Spleen (tissue), 7 donors: ENCODE measurements around the gene SMARCAL1.

Experiments used
- CTCF ChIP-seq, 11 experiments: fragments of 200-600 bp in 7 of 11; fragments of 450-650 bp in 4 of 11; sonication (generic) in 4 of 11; IDR thresholded peaks in 8 of 11; conservative IDR thresholded peaks in 3 of 11; 1 replicate in 7 of 11; 2 replicates in 4 of 11; pipeline versions ENCODE4 v1.4.0 to v1.8.0; 2016 to 2021; ENCODE audit warnings: antibody characterized with exemption in 11 of 11, inconsistent platforms in 4 of 11, mild to moderate bottlenecking in 1 of 11
- POLR2A ChIP-seq, 3 donors: fragments of 450-650 bp; IDR thresholded peaks; one replicate each; pipeline ENCODE4 v1.5.1; 2017; ENCODE audit warnings: antibody characterized with exemption in 3 of 3, mild to moderate bottlenecking in 1 of 3
- POLR2AphosphoS5 ChIP-seq, 3 donors: sonication (generic); formaldehyde crosslinking; IDR thresholded peaks; one replicate each; pipeline ENCODE4 v1.5.1; 2017; ENCODE audit warnings: antibody characterized with exemption in 3 of 3
- donor health status: DM: no; HTN: no; CAD: no; lungs with moderate emphysema.
- donor health status: DM: no; HTN: no; CAD: no.
- donor health status: DM: no; HTN: no; CAD: no.

DNA sequence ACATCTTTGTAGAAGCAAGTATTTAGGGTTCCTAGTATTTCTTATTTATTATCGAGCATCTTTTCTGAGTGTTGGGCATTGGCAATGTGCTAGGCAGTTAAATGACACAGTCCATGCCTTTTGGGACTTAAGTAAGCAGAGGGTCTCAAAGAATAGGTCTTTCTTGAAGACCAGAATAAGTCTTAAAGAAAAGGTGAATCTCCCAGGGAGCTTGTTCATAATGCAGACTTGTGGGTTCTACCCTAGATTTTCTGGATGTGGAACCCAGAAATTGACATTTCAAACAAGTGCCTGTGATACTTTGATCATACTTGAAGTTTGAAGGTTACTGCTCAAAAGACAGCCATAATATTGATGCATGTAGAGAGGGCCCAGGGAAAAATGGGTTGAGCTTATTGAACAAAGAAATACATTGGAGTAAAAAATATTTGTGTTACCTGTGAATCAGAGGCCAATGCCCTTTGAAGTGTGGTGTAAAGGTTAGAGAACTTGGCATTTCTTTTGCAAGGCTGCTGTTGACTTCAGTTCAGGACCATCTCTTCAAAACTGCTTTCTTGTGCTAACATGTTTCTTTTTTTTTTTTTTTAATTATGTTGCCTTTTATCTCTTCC, 110.7 kb downstream of the SMARCAL1 start:
- TF ChIP-seq CTCF (IDR thresholded peaks at IDR 0.05 in 8 of 11, conservative IDR thresholded peaks at IDR 0.05 in 3 of 11) (no peak), POLR2A (IDR thresholded peaks at IDR 0.05) (no peak), POLR2AphosphoS5 (IDR thresholded peaks at IDR 0.05) (no peak)
